ENCODE measurements around the gene SRP54. TPM values are rescaled to one million over a fixed set of nuclear protein-coding genes. Genes with fewer than 3 reads are reported as not detected.

Gene SRP54
- total and polyA plus RNA-seq, 2 of the 13 experiments (the other 11 are each of a cell fraction or from before 2014, with no cell fraction given), result 42.2 to 207 TPM

DNA sequence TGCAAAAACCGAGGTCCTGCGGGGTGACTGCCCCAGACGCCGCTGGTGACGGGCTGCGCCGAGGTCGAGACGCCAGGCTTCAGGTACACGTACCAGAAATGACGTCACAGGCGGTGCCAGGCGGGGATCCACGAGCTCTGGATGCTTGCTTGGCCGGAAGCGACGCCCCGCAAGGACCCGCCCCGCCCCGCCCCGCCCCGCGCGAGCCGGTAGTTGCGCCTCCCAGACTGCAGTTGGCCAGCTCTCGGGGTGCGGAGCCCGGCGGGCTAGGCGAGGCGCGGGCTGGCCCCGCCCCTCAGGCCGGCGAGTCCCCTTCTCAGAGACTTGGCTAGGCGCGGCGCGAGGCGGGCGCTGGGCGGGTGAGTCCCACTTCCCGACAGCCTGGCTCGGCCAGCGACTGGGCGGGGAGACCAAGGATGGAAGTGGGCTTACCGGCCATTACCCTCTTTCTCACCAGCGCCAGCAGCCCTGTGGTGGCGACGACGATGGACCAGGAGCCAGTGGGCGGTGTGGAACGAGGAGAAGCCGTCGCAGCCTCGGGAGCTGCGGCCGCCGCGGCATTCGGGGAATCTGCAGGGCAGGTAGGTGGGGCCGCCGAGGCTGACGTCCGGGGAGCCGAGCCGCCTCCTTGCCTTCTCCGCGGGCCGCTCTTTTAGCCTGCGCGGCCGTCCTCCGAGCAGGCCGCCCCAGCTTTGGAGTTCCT, 63.4 kb downstream of the SRP54 start, which contains the start of gene FAM177A1 (continued):
- TF ChIP-seq ZNF749 (CRISPR knock-in tag; IDR thresholded peaks at IDR 0.05; ENCODE audit: borderline replicate concordance) (peak; percentile 99), SMAD9 (CRISPR knock-in tag; IDR thresholded peaks at IDR 0.05) (peak; percentile 86; the same call in 1 of the 2 replicates), PHB2 (IDR thresholded peaks at IDR 0.05; ENCODE audit: partially characterized antibody) (no peak), GABPB1 (CRISPR knock-in tag; IDR thresholded peaks at IDR 0.05) (peak; percentile 96), ADNP (CRISPR knock-in tag; IDR thresholded peaks at IDR 0.05) (no peak), FOXA1 (IDR thresholded peaks at IDR 0.05) (no peak), FOXA1 (CRISPR knock-in tag; IDR thresholded peaks at IDR 0.05) (no peak), NFE2L1 (CRISPR knock-in tag; IDR thresholded peaks at IDR 0.05; ENCODE audit: borderline replicate concordance) (no peak; the same call in 1 of the 2 replicates), ARID2 (CRISPR knock-in tag; IDR thresholded peaks at IDR 0.05; ENCODE audit: borderline replicate concordance) (peak; percentile 93; the same call in 1 of the 2 replicates), GMEB2 (CRISPR knock-in tag; IDR thresholded peaks at IDR 0.05; ENCODE audit: low read depth) (no peak), TEAD3 (CRISPR knock-in tag; optimal IDR thresholded peaks at IDR 0.05; ENCODE audit: borderline replicate concordance) (no peak), ZNF816 (CRISPR knock-in tag; IDR thresholded peaks at IDR 0.05; ENCODE audit: borderline replicate concordance) (peak; percentile 95), MIER3 (CRISPR knock-in tag; IDR thresholded peaks at IDR 0.05; ENCODE audit: borderline replicate concordance) (peak; percentile 95), ATF7-NPFF (CRISPR knock-in tag; IDR thresholded peaks at IDR 0.05; ENCODE audit: low read depth) (peak; percentile 100), NFRKB (IDR thresholded peaks at IDR 0.05) (no peak), THAP9 (CRISPR knock-in tag; IDR thresholded peaks at IDR 0.05; ENCODE audit: borderline replicate concordance) (peak; percentile 93)
- TF ChIP-seq, protein P1, sequence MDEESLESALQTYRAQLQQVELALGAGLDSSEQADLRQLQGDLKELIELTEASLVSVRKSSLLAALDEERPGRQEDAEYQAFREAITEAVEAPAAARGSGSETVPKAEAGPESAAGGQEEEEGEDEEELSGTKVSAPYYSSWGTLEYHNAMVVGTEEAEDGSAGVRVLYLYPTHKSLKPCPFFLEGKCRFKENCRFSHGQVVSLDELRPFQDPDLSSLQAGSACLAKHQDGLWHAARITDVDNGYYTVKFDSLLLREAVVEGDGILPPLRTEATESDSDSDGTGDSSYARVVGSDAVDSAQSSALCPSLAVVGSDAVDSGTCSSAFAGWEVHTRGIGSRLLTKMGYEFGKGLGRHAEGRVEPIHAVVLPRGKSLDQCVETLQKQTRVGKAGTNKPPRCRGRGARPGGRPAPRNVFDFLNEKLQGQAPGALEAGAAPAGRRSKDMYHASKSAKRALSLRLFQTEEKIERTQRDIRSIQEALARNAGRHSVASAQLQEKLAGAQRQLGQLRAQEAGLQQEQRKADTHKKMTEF (CRISPR knock-in tag; IDR thresholded peaks at IDR 0.05), result peak; percentile 99
- TF ChIP-seq, protein P2, sequence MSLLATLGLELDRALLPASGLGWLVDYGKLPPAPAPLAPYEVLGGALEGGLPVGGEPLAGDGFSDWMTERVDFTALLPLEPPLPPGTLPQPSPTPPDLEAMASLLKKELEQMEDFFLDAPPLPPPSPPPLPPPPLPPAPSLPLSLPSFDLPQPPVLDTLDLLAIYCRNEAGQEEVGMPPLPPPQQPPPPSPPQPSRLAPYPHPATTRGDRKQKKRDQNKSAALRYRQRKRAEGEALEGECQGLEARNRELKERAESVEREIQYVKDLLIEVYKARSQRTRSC (CRISPR knock-in tag; IDR thresholded peaks at IDR 0.05; ENCODE audit: low read depth), result no peak
- TF ChIP-seq, protein P3, sequence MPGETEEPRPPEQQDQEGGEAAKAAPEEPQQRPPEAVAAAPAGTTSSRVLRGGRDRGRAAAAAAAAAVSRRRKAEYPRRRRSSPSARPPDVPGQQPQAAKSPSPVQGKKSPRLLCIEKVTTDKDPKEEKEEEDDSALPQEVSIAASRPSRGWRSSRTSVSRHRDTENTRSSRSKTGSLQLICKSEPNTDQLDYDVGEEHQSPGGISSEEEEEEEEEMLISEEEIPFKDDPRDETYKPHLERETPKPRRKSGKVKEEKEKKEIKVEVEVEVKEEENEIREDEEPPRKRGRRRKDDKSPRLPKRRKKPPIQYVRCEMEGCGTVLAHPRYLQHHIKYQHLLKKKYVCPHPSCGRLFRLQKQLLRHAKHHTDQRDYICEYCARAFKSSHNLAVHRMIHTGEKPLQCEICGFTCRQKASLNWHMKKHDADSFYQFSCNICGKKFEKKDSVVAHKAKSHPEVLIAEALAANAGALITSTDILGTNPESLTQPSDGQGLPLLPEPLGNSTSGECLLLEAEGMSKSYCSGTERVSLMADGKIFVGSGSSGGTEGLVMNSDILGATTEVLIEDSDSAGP (CRISPR knock-in tag; IDR thresholded peaks at IDR 0.05; ENCODE audit: borderline replicate concordance), result peak; percentile 99
- TF ChIP-seq, protein P4, sequence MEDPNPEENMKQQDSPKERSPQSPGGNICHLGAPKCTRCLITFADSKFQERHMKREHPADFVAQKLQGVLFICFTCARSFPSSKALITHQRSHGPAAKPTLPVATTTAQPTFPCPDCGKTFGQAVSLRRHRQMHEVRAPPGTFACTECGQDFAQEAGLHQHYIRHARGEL (CRISPR knock-in tag; IDR thresholded peaks at IDR 0.05), result peak; percentile 93
- TF ChIP-seq, protein P5, sequence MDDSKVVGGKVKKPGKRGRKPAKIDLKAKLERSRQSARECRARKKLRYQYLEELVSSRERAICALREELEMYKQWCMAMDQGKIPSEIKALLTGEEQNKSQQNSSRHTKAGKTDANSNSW (CRISPR knock-in tag; IDR thresholded peaks at IDR 0.05; ENCODE audit: borderline replicate concordance), result peak; percentile 94
